Uterus (tissue), 2 donors: Measurements from ENCODE around the gene LUC7L3.

ENCODE experiments used
- POLR2A ChIP-seq, 2 donors: fragments of 450-650 bp; IDR thresholded peaks; one replicate each; pipeline ENCODE4 v1.6.1; 2016; ENCODE audit warnings: antibody characterized with exemption in 2 of 2, mild to moderate bottlenecking in 1 of 2, moderate library complexity in 1 of 2
- TF ChIP-seq, protein P1 (sequence below), 4 experiments: fragments of 200-600 bp in 2 of 4; fragments of 450-650 bp in 2 of 4; sonication (generic) in 2 of 4; IDR thresholded peaks; one replicate each; pipeline ENCODE4 v1.5.1; 2016 to 2019; ENCODE audit warnings: antibody characterized with exemption in 4 of 4, mild to moderate bottlenecking in 2 of 4, moderate library complexity in 1 of 4

DNA sequence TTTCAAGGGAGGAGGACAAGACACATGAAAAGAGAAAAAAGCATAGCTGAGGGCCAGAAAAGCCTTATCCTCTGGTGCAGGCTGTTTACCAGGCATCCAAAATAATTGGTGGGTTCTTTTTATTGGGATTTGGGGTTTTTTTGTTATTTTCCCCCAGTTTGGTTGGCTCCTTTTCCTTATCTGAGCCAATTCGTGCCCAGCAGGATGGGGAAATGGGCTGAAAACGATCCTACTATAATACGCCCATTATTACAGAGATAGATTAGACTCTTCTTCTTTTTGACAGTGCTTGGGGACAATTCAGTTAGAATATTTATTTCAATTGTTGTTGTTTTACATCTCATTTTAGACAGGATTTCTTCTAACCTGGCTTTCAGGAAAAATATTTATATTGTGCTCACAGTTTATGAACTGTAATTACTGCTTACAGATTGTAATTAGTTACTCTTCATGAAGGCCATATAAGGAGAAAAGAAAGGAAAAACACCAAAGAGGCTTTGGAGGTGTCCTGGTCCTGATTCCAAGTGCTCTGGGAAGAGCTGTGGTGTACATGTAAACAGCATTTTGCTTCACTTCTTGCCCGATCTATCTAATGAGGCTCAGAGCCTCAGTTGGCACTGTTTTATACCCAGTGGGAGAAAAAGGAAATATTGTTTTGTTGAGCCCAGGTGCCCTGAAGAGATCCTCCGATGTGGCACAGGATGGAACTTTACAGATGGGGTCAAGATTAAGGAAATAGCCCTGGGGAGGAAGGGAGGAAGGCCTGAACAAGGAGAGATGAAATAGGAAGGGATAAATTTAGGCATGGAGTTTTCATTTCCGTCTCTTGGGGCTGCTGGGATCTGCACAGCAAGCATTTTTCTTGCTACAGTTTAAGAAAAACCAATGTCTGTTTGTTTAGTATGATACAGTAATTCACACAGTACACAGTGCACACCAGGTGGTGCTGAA, 11.1 kb upstream of the LUC7L3 start:
- TF ChIP-seq, protein P1, sequence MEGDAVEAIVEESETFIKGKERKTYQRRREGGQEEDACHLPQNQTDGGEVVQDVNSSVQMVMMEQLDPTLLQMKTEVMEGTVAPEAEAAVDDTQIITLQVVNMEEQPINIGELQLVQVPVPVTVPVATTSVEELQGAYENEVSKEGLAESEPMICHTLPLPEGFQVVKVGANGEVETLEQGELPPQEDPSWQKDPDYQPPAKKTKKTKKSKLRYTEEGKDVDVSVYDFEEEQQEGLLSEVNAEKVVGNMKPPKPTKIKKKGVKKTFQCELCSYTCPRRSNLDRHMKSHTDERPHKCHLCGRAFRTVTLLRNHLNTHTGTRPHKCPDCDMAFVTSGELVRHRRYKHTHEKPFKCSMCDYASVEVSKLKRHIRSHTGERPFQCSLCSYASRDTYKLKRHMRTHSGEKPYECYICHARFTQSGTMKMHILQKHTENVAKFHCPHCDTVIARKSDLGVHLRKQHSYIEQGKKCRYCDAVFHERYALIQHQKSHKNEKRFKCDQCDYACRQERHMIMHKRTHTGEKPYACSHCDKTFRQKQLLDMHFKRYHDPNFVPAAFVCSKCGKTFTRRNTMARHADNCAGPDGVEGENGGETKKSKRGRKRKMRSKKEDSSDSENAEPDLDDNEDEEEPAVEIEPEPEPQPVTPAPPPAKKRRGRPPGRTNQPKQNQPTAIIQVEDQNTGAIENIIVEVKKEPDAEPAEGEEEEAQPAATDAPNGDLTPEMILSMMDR (IDR thresholded peaks at IDR 0.05) = no peak
- peak; percentile 2 to 42 for TF ChIP-seq POLR2A (IDR thresholded peaks at IDR 0.05)
